Astrocyte (in vitro differentiated cells and primary cell): Measurements from ENCODE around the gene GREB1L.

Source experiments
- CTCF ChIP-seq: IDR thresholded peaks from 2 replicates; pipeline ENCODE4 v1.5.1; 2011; ENCODE audit warnings: low read depth, mild to moderate bottlenecking, inconsistent platforms, low read length, moderate library complexity; ENCODE audit not compliant: insufficient read depth
- EZH2 ChIP-seq: IDR thresholded peaks from 2 replicates; pipeline ENCODE4 v1.6.1; 2012; ENCODE audit warnings: mild to moderate bottlenecking, low read length, inconsistent platforms; ENCODE audit not compliant: insufficient read depth

GRCh38 chr18:21456428-21457178 is 214.6 kb downstream of the GREB1L start:
- TF ChIP-seq CTCF (no peak), EZH2 (no peak)
